ENCODE measurements around the gene FXYD1. TPM values are rescaled to one million over a fixed set of nuclear protein-coding genes. Genes with fewer than 3 reads are reported as not detected.

FXYD1 gene
- total RNA-seq, 1 experiment from 2014 or later, result 13.3 TPM

DNA sequence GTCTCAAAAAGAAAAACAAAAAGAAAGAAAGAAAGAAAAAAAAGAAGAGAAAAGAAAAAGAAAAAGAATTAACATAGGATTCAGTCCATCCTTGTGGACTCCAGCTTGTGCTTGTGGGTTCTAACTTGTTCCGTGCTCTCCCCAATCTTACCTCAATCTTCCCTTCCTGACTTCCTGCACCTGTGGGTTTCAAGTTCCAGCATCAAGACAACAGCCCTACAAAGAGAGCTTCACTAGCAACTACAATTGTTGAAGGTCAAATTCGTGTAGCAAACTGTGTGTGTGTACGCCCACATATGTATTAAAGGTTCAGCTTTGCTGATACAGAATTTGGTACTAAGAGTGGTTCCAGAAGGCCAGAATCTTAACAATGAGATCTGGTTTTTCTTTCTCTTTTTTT lies 41.2 kb downstream of the FXYD1 start:
- CTCF ChIA-PET, result interaction anchor here (1.1 to 2.2 kb wide), 2 partner anchors 26 to 38 kb away, joined by 4 to 6 read pairs; no protein-coding TSS in a partner anchor

More for the DNA sequence above, 41.2 kb downstream of the FXYD1 start:
- ATAC-seq (no peak), DNase-seq (ENCODE audit: low spot score) (no peak)
- POLR2A ChIA-PET, result no interaction called here
- H3K9me3 Mint-ChIP-seq, result peaks cover 23% of the 10 kb centered on the region
- peaks cover 6% of the 10 kb centered on the region for H3K4me1 Mint-ChIP-seq
- no peak overlapping the region for H3K4me3 Mint-ChIP-seq
- no peak for TF ChIP-seq ZNF416 (CRISPR knock-in tag; IDR thresholded peaks at IDR 0.05)
- TF ChIP-seq, protein P1, sequence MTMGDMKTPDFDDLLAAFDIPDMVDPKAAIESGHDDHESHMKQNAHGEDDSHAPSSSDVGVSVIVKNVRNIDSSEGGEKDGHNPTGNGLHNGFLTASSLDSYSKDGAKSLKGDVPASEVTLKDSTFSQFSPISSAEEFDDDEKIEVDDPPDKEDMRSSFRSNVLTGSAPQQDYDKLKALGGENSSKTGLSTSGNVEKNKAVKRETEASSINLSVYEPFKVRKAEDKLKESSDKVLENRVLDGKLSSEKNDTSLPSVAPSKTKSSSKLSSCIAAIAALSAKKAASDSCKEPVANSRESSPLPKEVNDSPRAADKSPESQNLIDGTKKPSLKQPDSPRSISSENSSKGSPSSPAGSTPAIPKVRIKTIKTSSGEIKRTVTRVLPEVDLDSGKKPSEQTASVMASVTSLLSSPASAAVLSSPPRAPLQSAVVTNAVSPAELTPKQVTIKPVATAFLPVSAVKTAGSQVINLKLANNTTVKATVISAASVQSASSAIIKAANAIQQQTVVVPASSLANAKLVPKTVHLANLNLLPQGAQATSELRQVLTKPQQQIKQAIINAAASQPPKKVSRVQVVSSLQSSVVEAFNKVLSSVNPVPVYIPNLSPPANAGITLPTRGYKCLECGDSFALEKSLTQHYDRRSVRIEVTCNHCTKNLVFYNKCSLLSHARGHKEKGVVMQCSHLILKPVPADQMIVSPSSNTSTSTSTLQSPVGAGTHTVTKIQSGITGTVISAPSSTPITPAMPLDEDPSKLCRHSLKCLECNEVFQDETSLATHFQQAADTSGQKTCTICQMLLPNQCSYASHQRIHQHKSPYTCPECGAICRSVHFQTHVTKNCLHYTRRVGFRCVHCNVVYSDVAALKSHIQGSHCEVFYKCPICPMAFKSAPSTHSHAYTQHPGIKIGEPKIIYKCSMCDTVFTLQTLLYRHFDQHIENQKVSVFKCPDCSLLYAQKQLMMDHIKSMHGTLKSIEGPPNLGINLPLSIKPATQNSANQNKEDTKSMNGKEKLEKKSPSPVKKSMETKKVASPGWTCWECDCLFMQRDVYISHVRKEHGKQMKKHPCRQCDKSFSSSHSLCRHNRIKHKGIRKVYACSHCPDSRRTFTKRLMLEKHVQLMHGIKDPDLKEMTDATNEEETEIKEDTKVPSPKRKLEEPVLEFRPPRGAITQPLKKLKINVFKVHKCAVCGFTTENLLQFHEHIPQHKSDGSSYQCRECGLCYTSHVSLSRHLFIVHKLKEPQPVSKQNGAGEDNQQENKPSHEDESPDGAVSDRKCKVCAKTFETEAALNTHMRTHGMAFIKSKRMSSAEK (CRISPR knock-in tag; IDR thresholded peaks at IDR 0.05; ENCODE audit: borderline replicate concordance), result no peak
- no peak for TF ChIP-seq STAT6 (CRISPR knock-in tag; conservative IDR thresholded peaks at IDR 0.05; ENCODE audit: low read depth)
- TF ChIP-seq ZNF281 (CRISPR knock-in tag; IDR thresholded peaks at IDR 0.05), result no peak
- no peak for TF ChIP-seq SMAD4 (CRISPR knock-in tag; IDR thresholded peaks at IDR 0.05)
- TF ChIP-seq SMAD3 (CRISPR knock-in tag; IDR thresholded peaks at IDR 0.05; ENCODE audit: borderline replicate concordance), result no peak
- TF ChIP-seq TCF7 (CRISPR knock-in tag; IDR thresholded peaks at IDR 0.05; ENCODE audit: low read depth), result no peak
- TF ChIP-seq GABPB1 (CRISPR knock-in tag; IDR thresholded peaks at IDR 0.05), result no peak
- no peak for TF ChIP-seq ZNF423 (CRISPR knock-in tag; IDR thresholded peaks at IDR 0.05)
- no peak for TF ChIP-seq NR1H2 (CRISPR knock-in tag; IDR thresholded peaks at IDR 0.05)
- TF ChIP-seq, protein P2, sequence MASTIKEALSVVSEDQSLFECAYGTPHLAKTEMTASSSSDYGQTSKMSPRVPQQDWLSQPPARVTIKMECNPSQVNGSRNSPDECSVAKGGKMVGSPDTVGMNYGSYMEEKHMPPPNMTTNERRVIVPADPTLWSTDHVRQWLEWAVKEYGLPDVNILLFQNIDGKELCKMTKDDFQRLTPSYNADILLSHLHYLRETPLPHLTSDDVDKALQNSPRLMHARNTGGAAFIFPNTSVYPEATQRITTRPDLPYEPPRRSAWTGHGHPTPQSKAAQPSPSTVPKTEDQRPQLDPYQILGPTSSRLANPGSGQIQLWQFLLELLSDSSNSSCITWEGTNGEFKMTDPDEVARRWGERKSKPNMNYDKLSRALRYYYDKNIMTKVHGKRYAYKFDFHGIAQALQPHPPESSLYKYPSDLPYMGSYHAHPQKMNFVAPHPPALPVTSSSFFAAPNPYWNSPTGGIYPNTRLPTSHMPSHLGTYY (CRISPR knock-in tag; IDR thresholded peaks at IDR 0.05), result no peak
- no peak for TF ChIP-seq NFE2L1 (CRISPR knock-in tag; IDR thresholded peaks at IDR 0.05)
- no peak for TF ChIP-seq TEAD4 (CRISPR knock-in tag; IDR thresholded peaks at IDR 0.05)
- TF ChIP-seq, protein P3, sequence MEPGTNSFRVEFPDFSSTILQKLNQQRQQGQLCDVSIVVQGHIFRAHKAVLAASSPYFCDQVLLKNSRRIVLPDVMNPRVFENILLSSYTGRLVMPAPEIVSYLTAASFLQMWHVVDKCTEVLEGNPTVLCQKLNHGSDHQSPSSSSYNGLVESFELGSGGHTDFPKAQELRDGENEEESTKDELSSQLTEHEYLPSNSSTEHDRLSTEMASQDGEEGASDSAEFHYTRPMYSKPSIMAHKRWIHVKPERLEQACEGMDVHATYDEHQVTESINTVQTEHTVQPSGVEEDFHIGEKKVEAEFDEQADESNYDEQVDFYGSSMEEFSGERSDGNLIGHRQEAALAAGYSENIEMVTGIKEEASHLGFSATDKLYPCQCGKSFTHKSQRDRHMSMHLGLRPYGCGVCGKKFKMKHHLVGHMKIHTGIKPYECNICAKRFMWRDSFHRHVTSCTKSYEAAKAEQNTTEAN (CRISPR knock-in tag; IDR thresholded peaks at IDR 0.05), result no peak
- no peak for TF ChIP-seq KAT7 (CRISPR knock-in tag; IDR thresholded peaks at IDR 0.05; ENCODE audit: borderline replicate concordance)
- TF ChIP-seq AFF4 (CRISPR knock-in tag; IDR thresholded peaks at IDR 0.05; ENCODE audit: borderline replicate concordance), result no peak
- no peak for TF ChIP-seq IRF1 (CRISPR knock-in tag; IDR thresholded peaks at IDR 0.05)
- TF ChIP-seq, protein P4, sequence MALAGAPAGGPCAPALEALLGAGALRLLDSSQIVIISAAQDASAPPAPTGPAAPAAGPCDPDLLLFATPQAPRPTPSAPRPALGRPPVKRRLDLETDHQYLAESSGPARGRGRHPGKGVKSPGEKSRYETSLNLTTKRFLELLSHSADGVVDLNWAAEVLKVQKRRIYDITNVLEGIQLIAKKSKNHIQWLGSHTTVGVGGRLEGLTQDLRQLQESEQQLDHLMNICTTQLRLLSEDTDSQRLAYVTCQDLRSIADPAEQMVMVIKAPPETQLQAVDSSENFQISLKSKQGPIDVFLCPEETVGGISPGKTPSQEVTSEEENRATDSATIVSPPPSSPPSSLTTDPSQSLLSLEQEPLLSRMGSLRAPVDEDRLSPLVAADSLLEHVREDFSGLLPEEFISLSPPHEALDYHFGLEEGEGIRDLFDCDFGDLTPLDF (CRISPR knock-in tag; IDR thresholded peaks at IDR 0.05), result no peak
- TF ChIP-seq HMGA2 (CRISPR knock-in tag; IDR thresholded peaks at IDR 0.05), result no peak
- TF ChIP-seq ZNF138 (CRISPR knock-in tag; conservative IDR thresholded peaks at IDR 0.05), result no peak
- H3K27ac Mint-ChIP-seq, result no peak overlapping the region
- peaks cover 16% of the 10 kb centered on the region for H3K27me3 Mint-ChIP-seq (ENCODE audit: low read depth)
- H3K36me3 Mint-ChIP-seq, result peaks cover 8% of the 10 kb centered on the region

Measured in WTC11 (cell line).